Upper lobe of right lung (tissue), 1 donor: ENCODE measurements around the gene HK3. TPM values are rescaled to one million over a fixed set of nuclear protein-coding genes. Genes with fewer than 3 reads are reported as not detected.

ENCODE experiments used
- ATAC-seq: fragments of 200-7000 bp; cut with Tn5 transposase; one replicate; pipeline ENCODE4 v1.9.1; 2020; ENCODE audit warnings: mild to moderate bottlenecking, moderate library complexity
- DNase-seq: peaks from one replicate; pipeline ENCODE4 v3.0.0-alpha.2; 2020
- H3K27ac ChIP-seq: fragments of 200-600 bp; one replicate; pipeline ENCODE4 v1.8.0; 2022
- H3K27me3 ChIP-seq: fragments of 200-600 bp; one replicate; pipeline ENCODE4 v1.8.0; 2022; ENCODE audit warnings: mild to moderate bottlenecking
- H3K36me3 ChIP-seq: fragments of 200-600 bp; one replicate; pipeline ENCODE4 v1.8.0; 2022
- H3K4me1 ChIP-seq: fragments of 200-600 bp; one replicate; pipeline ENCODE4 v1.8.0; 2022
- H3K4me3 ChIP-seq: fragments of 200-600 bp; one replicate; pipeline ENCODE4 v1.8.0; 2022; ENCODE audit warnings: mild to moderate bottlenecking
- H3K9me3 ChIP-seq: fragments of 200-600 bp; one replicate; pipeline ENCODE4 v1.8.0; 2022
- CTCF ChIP-seq: fragments of 200-600 bp; IDR thresholded peaks from one replicate; pipeline ENCODE4 v1.8.0; 2022; ENCODE audit warnings: antibody characterized with exemption
- intact Hi-C: fragments of 100-400 bp; cut with DNase I; formaldehyde crosslinking; loops from one replicate; pipeline ENCODE4 v1.11.0; 2022
- total RNA-seq: library from RNA; stranded (reverse); fragmentation: NEBNext Ultra II Directional; extraction: Animal tissue kit (Norgen Biotek cat#: 25700); gene quantifications from one replicate; pipeline ENCODE4 v1.2.1, GENCODE V29; 2021
- donor health status: DM: no; HTN: yes; CAD: no; lungs with severe emphysema.

Gene HK3
- total RNA-seq, 1 donor from 2014 or later: 50.5 TPM

- peaks cover 78% of the 10 kb centered on the region for H3K36me3 ChIP-seq
- intact Hi-C loops: no loop called here
- H3K27ac ChIP-seq: no peak overlapping the region
- no peak for ATAC-seq
- H3K9me3 ChIP-seq: no peaks in the 10 kb centered on the region
- TF ChIP-seq CTCF: no peak
- no peak for DNase-seq
- H3K27me3 ChIP-seq: no peaks in the 10 kb centered on the region
- H3K4me3 ChIP-seq: no peak overlapping the region
- no peaks in the 10 kb centered on the region for H3K4me1 ChIP-seq
Observed at GRCh38 chr5:176941951-176942350, 42.8 kb upstream of the HK3 start.

- TF ChIP-seq CTCF: no peak
- ATAC-seq (no peak), DNase-seq (no peak)
- intact Hi-C loops: no loop called here
- H3K27me3 ChIP-seq: no peaks in the 10 kb centered on the region
- H3K27ac ChIP-seq: no peak overlapping the region
- no peaks in the 10 kb centered on the region for H3K4me1 ChIP-seq
- no peaks in the 10 kb centered on the region for H3K9me3 ChIP-seq
- H3K36me3 ChIP-seq: peaks cover 65% of the 10 kb centered on the region
- H3K4me3 ChIP-seq: no peak overlapping the region
Observed at GRCh38 chr5:176938472-176938871, 39.3 kb upstream of the HK3 start.

GRCh38 chr5:176935017-176935416 lies 35.9 kb upstream of the HK3 start:
- H3K9me3 ChIP-seq: no peaks in the 10 kb centered on the region
- H3K4me1 ChIP-seq: no peaks in the 10 kb centered on the region
- H3K27ac ChIP-seq: no peak overlapping the region
- DNase-seq: no peak
- H3K27me3 ChIP-seq: no peaks in the 10 kb centered on the region
- no peak for ATAC-seq
- peaks cover 52% of the 10 kb centered on the region for H3K36me3 ChIP-seq
- no peak for TF ChIP-seq CTCF
- H3K4me3 ChIP-seq: no peak overlapping the region
- intact Hi-C loops: no loop called here

DNA sequence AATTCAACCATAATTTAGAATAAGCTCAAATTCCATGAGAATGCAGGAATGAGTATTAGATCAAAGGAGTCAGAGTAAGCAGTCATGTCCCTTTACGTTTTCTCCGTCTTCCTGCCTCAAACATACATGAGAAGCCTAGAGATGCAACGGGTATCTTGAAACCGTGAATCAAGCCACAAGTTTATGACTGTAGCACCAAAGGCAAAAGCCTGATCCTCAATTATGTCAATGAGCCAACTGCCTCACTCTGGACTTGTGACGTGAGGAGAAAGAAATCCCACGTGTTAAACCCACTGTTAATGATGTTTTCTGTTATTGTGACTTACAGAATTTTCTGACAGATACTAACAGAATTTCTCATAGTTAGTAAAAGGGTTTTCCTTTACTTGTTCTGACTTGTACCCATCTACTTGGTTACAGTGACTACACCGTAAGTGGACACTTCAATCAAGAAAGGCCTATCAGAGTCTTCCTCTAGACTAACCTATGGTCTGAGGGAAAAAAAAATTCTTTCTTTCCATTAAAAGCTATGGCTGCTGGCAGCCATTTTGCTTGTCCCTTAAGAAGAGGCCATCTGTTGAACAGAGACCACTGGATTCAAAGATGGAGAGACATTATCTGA lies 35.3 kb upstream of the HK3 start:
- Histone ChIP-seq H3K36me3 (peaks cover 46% of the 10 kb centered on the region), H3K9me3 (no peaks in the 10 kb centered on the region), H3K27ac (no peak overlapping the region), H3K4me3 (no peak overlapping the region), H3K4me1 (no peaks in the 10 kb centered on the region), H3K27me3 (no peaks in the 10 kb centered on the region)
- no peak for TF ChIP-seq CTCF
- DNase-seq (no peak), ATAC-seq (no peak)
- intact Hi-C loops: no loop called here

DNA sequence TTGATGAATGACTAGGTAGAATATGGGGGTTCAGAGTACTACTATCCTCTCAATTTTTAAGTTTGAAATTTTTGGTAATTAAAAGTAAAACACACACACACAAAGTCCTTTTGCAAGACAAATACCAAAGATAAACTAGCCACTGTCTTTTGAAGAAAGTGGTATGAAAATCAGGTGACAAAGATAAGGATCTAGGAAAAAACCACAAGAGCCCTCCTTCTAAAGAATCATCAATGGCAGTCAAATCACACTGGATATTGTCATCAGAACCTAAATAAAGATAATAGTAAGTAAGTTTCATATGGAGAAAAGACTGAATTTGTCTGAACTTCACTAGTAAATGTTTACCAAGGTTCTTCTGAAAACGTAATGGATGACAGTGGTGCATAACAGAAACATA lies 30.5 kb upstream of the HK3 start:
- Histone ChIP-seq H3K4me1 (no peaks in the 10 kb centered on the region), H3K36me3 (peaks cover 32% of the 10 kb centered on the region), H3K27ac (no peak overlapping the region), H3K4me3 (no peak overlapping the region), H3K27me3 (no peaks in the 10 kb centered on the region), H3K9me3 (no peaks in the 10 kb centered on the region)
- ATAC-seq (no peak), DNase-seq (no peak)
- TF ChIP-seq CTCF: no peak
- intact Hi-C loops: no loop called here

- Histone ChIP-seq H3K4me1 (no peaks in the 10 kb centered on the region), H3K36me3 (peaks cover 12% of the 10 kb centered on the region), H3K27ac (no peak overlapping the region), H3K4me3 (no peak overlapping the region), H3K27me3 (no peaks in the 10 kb centered on the region), H3K9me3 (no peaks in the 10 kb centered on the region)
- DNase-seq: no peak
- TF ChIP-seq CTCF: no peak
- intact Hi-C loops: no loop called here
- no peak for ATAC-seq
Observed at GRCh38 chr5:176927562-176927961, 28.4 kb upstream of the HK3 start.
